ENCODE data around the gene FHOD3. TPM values are rescaled to one million over a fixed set of nuclear protein-coding genes. Genes with fewer than 3 reads are reported as not detected.

Gene FHOD3
- total RNA-seq, 1 donor from 2014 or later, result 5.6 TPM

GRCh38 chr18:36777566-36777965 lies 480.1 kb downstream of the FHOD3 start:
- no peak for DNase-seq (ENCODE audit: extremely low spot score in 2 of 2)
- Histone ChIP-seq H3K36me3 (no peaks in the 10 kb centered on the region), H3K9me3 (no peaks in the 10 kb centered on the region), H3K4me1 (no peaks in the 10 kb centered on the region), H3K4me3 (no peak overlapping the region), H3K27me3 (no peaks in the 10 kb centered on the region), H3K27ac (no peak overlapping the region)
- intact Hi-C loops (cut with DNase I), result no loop called here
- no peak for TF ChIP-seq CTCF (IDR thresholded peaks at IDR 0.05)
- TF ChIP-seq POLR2AphosphoS5 (IDR thresholded peaks at IDR 0.05; ENCODE audit: insufficient read depth in 1 of 2, low read depth in 1 of 2), result no peak
- no peak for TF ChIP-seq POLR2A (IDR thresholded peaks at IDR 0.05)

- intact Hi-C loops (cut with DNase I), result no loop called here
Observed at GRCh38 chr18:36780748-36781147, 483.2 kb downstream of the FHOD3 start.

GRCh38 chr18:36782710-36783109 lies 485.2 kb downstream of the FHOD3 start:
- no peak for DNase-seq (ENCODE audit: extremely low spot score in 2 of 2)
- Histone ChIP-seq H3K36me3 (no peaks in the 10 kb centered on the region), H3K27me3 (no peaks in the 10 kb centered on the region), H3K4me3 (no peak overlapping the region), H3K27ac (no peak overlapping the region), H3K4me1 (peaks cover 15% of the 10 kb centered on the region), H3K9me3 (no peaks in the 10 kb centered on the region)
- TF ChIP-seq POLR2AphosphoS5 (IDR thresholded peaks at IDR 0.05; ENCODE audit: insufficient read depth in 1 of 2, low read depth in 1 of 2) (no peak), POLR2A (IDR thresholded peaks at IDR 0.05) (no peak), CTCF (IDR thresholded peaks at IDR 0.05) (no peak)
- intact Hi-C loops (cut with DNase I), result no loop called here

More at GRCh38 chr18:36780748-36781147, 483.2 kb downstream of the FHOD3 start:
- Histone ChIP-seq H3K27ac (no peak overlapping the region), H3K27me3 (no peaks in the 10 kb centered on the region), H3K4me1 (no peaks in the 10 kb centered on the region), H3K9me3 (no peaks in the 10 kb centered on the region), H3K4me3 (no peak overlapping the region), H3K36me3 (no peaks in the 10 kb centered on the region)
- no peak for TF ChIP-seq POLR2A (IDR thresholded peaks at IDR 0.05)
- TF ChIP-seq POLR2AphosphoS5 (IDR thresholded peaks at IDR 0.05; ENCODE audit: insufficient read depth in 1 of 2, low read depth in 1 of 2), result no peak
- TF ChIP-seq CTCF (IDR thresholded peaks at IDR 0.05), result no peak
- no peak for DNase-seq (ENCODE audit: extremely low spot score in 2 of 2)

GRCh38 chr18:36783792-36784191 lies 486.3 kb downstream of the FHOD3 start:
- no peak for DNase-seq (ENCODE audit: extremely low spot score in 2 of 2)
- Histone ChIP-seq H3K4me1 (peaks cover 15% of the 10 kb centered on the region), H3K27me3 (no peaks in the 10 kb centered on the region), H3K9me3 (no peaks in the 10 kb centered on the region), H3K4me3 (no peak overlapping the region), H3K27ac (no peak overlapping the region), H3K36me3 (no peaks in the 10 kb centered on the region)
- no peak for TF ChIP-seq CTCF (IDR thresholded peaks at IDR 0.05)
- no peak for TF ChIP-seq POLR2AphosphoS5 (IDR thresholded peaks at IDR 0.05; ENCODE audit: insufficient read depth in 1 of 2, low read depth in 1 of 2)
- no peak for TF ChIP-seq POLR2A (IDR thresholded peaks at IDR 0.05)
- intact Hi-C loops (cut with DNase I), result no loop called here

GRCh38 chr18:36786686-36787085 lies 489.2 kb downstream of the FHOD3 start:
- intact Hi-C loops (cut with DNase I), result no loop called here
- peaks cover 0 to 6% of the 10 kb centered on the region in 2 donors for H3K36me3 ChIP-seq
- DNase-seq (ENCODE audit: extremely low spot score in 2 of 2), result no peak
- peaks cover 15% of the 10 kb centered on the region for H3K4me1 ChIP-seq
- H3K4me3 ChIP-seq, result no peak overlapping the region
- H3K9me3 ChIP-seq, result no peaks in the 10 kb centered on the region
- H3K27ac ChIP-seq, result no peak overlapping the region
- no peaks in the 10 kb centered on the region for H3K27me3 ChIP-seq
- TF ChIP-seq CTCF (IDR thresholded peaks at IDR 0.05) (no peak), POLR2A (IDR thresholded peaks at IDR 0.05) (no peak), POLR2AphosphoS5 (IDR thresholded peaks at IDR 0.05; ENCODE audit: insufficient read depth in 1 of 2, low read depth in 1 of 2) (peak in 1 of 2 donors; percentile 27)
